K562 (cell line): Measurements from ENCODE around the gene IPO11. TPM values are rescaled to one million over a fixed set of nuclear protein-coding genes. Genes with fewer than 3 reads are reported as not detected.

Experiments used
- CUX1 ChIP-seq: fragments of 200-800 bp; sonication (Bioruptor generic); IDR thresholded peaks from 2 replicates; pipeline ENCODE4 v1.6.1; 2016; ENCODE audit warnings: missing genetic modification characterization, missing compliant biosample characterization
- E2F6 ChIP-seq, 2 experiments: IDR thresholded peaks; 2 replicates each; pipeline ENCODE4 v1.6.1; 2011; ENCODE audit warnings: borderline replicate concordance in 1 of 2, control low read depth in 1 of 2, low read depth in 1 of 2, low read length in 1 of 2, mild to moderate bottlenecking in 1 of 2, mixed read lengths in 1 of 2, moderate library complexity in 1 of 2; ENCODE audit not compliant: insufficient read depth in 1 of 2, insufficient read length in 1 of 2, poor library complexity in 1 of 2, severe bottlenecking in 1 of 2; ENCODE audit errors: extremely low read depth in 1 of 2
- MTF1 ChIP-seq: fragments of 250-450 bp; sonication (Bioruptor Pico); IDR thresholded peaks from 2 replicates; pipeline ENCODE4 v1.9.0; 2021; ENCODE audit warnings: moderate library complexity, mild to moderate bottlenecking, inconsistent platforms, borderline replicate concordance
- PATZ1 ChIP-seq: fragments of 250-450 bp; sonication (Bioruptor Pico); IDR thresholded peaks from 2 replicates; pipeline ENCODE4 v1.5.0; 2020; ENCODE audit warnings: mild to moderate bottlenecking, borderline replicate concordance
- PHF21A ChIP-seq: fragments of 450-650 bp; IDR thresholded peaks from 2 replicates; pipeline ENCODE4 v1.6.1; 2017; ENCODE audit warnings: low read depth, borderline replicate concordance
- RREB1 ChIP-seq: fragments of 250-450 bp; sonication (Bioruptor Pico); IDR thresholded peaks from 2 replicates; pipeline ENCODE4 v1.4.0; 2020
- ZC3H11A ChIP-seq: IDR thresholded peaks from 2 replicates; pipeline ENCODE4 v1.6.1; 2012; ENCODE audit warnings: low read depth, low read length, improper control_type of control experiment
- ZNF121 ChIP-seq: sonication (generic); formaldehyde crosslinking; conservative IDR thresholded peaks from 2 replicates; pipeline ENCODE4 v1.8.0; 2022; ENCODE audit warnings: missing genetic modification reagents
- ZNF224 ChIP-seq: sonication (generic); formaldehyde crosslinking; IDR thresholded peaks from 2 replicates; pipeline ENCODE4 v1.8.0; 2022; ENCODE audit warnings: mild to moderate bottlenecking, missing genetic modification reagents
- ZNF398 ChIP-seq: fragments of 250-450 bp; sonication (Bioruptor Pico); IDR thresholded peaks from 2 replicates; pipeline ENCODE4 v1.8.0; 2021; ENCODE audit warnings: moderate library complexity, mild to moderate bottlenecking, inconsistent platforms
- polyA plus RNA-seq, 8 experiments: library from polyadenylated mRNA; depleted of rRNA in 4 of 8; stranded (reverse) in 5 of 8; unstranded in 3 of 8; fragments of >200 nt; fragmentation: Nextera tagmentation in 2 of 8; fragmentation: Illumina TruSeq in 1 of 8; extraction: Ambion mirVana in 2 of 8; extraction: Trizol in 1 of 8; gene quantifications; 2 replicates each; pipeline versions ENCODE4 v1.2.1 to v1.2.3, GENCODE V29; 2011 to 2014; ENCODE audit warnings: inconsistent platforms in 1 of 8, missing spikeins in 1 of 8
- total RNA-seq, 7 experiments: library from RNA; depleted of rRNA in 6 of 7; stranded (reverse); fragments of >200 nt in 6 of 7; fragmentation: Illumina TruSeq in 2 of 7; extraction: Trizol in 2 of 7; gene quantifications; 2 replicates each; pipeline versions ENCODE4 v1.2.1 to v1.2.3, GENCODE V29; 2011 to 2021; ENCODE audit warnings: low replicate concordance in 1 of 7

Gene IPO11
- total and polyA plus RNA-seq, 9 of the 15 experiments (the other 6 are each of a cell fraction or from before 2014, with no cell fraction given) = 38.7 to 96.0 (median 70.9) TPM

GRCh38 chr5:62432621-62433064 lies 20.1 kb downstream of the IPO11 start (continued):
- no peak for TF ChIP-seq PATZ1
- TF ChIP-seq RREB1 (CRISPR knock-in tag) = no peak
- no peak for TF ChIP-seq ZNF224 (CRISPR knock-in tag)
- TF ChIP-seq MTF1 (CRISPR knock-in tag) = no peak
- no peak for TF ChIP-seq ZC3H11A
- no peak for TF ChIP-seq ZNF121 (CRISPR knock-in tag)
- no peak for TF ChIP-seq E2F6 (IDR thresholded peaks at IDR 0.05; ENCODE audit: borderline replicate concordance in 1 of 2, extremely low read depth in 1 of 2, insufficient read depth in 1 of 2, insufficient read length in 1 of 2, low read depth in 1 of 2, low read length in 1 of 2, poor library complexity in 1 of 2, severe bottlenecking in 1 of 2)
- TF ChIP-seq ZNF398 (CRISPR knock-in tag) = no peak
- no peak for TF ChIP-seq PHF21A
- no peak for TF ChIP-seq CUX1 (CRISPR knock-in tag)
